Measurements from ENCODE around the gene GJD3. TPM values are rescaled to one million over a fixed set of nuclear protein-coding genes. Genes with fewer than 3 reads are reported as not detected.

The GJD3 gene
- total RNA-seq, 1 donor from 2014 or later, result 0.32 TPM

DNA sequence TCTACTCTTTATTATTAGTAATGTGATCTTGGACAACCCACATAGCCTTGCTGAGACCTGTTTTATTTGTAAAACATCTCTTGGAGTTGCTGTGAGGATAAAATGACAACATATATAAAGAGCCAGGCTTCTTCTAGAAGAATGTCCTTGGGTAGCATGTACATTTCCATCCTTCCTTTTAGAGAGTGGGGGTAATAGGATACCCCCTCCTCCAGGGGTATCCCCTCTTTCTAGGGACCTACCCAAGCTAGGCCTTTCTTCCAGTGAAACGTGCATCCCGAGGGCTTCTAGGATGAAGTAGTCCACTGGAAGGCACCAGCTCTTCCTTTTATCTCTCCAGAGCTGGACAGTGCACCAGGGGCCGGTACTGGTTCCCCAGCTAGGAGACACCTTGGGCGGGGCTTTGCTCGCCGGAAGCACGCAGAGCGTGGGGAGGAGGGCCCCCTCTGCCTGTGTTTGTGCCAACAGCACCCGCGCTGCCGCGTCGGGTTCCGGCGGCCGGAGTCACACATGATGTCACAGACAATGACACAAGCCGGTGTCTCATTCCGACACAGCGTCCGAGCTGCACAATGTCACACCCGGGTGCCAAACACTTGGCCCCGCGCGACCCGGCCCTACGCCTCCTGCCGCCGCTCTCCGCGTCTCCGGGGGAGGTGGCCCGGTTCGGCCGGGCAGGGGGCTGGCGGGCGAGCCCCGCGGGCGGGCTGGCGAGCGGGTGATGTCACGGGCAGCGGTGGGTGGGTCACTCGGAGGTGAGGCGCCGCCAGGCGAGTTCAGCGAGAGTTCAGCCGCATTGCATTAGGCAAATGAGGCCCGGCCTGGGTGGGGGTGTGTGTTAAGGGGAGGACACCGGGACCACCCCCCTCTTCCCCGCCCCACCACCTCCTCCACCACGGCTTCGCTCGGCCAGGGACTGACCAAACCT, 23.4 kb downstream of the GJD3 start:
- Mint-ChIP-seq H3K27ac (ENCODE audit: unreplicated experiment) (peak overlapping the region; percentile 94), H3K4me1 (ENCODE audit: low read depth) (peaks cover 56% of the 10 kb centered on the region), H3K27me3 (ENCODE audit: low read depth) (no peaks in the 10 kb centered on the region), H3K4me3 (ENCODE audit: unreplicated experiment) (peak overlapping the region; percentile 84), H3K36me3 (ENCODE audit: low read depth) (peaks cover 2% of the 10 kb centered on the region), H3K9me3 (ENCODE audit: low read depth) (no peaks in the 10 kb centered on the region)
- no peak for DNase-seq (ENCODE audit: low spot score)
- TF ChIP-seq CTCF (IDR thresholded peaks at IDR 0.05), result peak; percentile 51

- Mint-ChIP-seq H3K4me1 (ENCODE audit: low read depth) (peaks cover 53% of the 10 kb centered on the region), H3K27me3 (ENCODE audit: low read depth) (no peaks in the 10 kb centered on the region), H3K36me3 (ENCODE audit: low read depth) (peaks cover 2% of the 10 kb centered on the region), H3K4me3 (ENCODE audit: unreplicated experiment) (no peak overlapping the region), H3K27ac (ENCODE audit: unreplicated experiment) (no peak overlapping the region), H3K9me3 (ENCODE audit: low read depth) (no peaks in the 10 kb centered on the region)
- DNase-seq (ENCODE audit: low spot score), result no peak
- TF ChIP-seq CTCF (IDR thresholded peaks at IDR 0.05), result no peak
These were observed 24.2 kb downstream of the GJD3 start for GRCh38 chr17:40340327-40340726.

- H3K36me3 Mint-ChIP-seq (ENCODE audit: low read depth), result peaks cover 3% of the 10 kb centered on the region
- TF ChIP-seq CTCF (IDR thresholded peaks at IDR 0.05), result no peak
- no peaks in the 10 kb centered on the region for H3K27me3 Mint-ChIP-seq (ENCODE audit: low read depth)
- H3K9me3 Mint-ChIP-seq (ENCODE audit: low read depth), result no peaks in the 10 kb centered on the region
- no peak overlapping the region for H3K27ac Mint-ChIP-seq (ENCODE audit: unreplicated experiment)
- no peak overlapping the region for H3K4me3 Mint-ChIP-seq (ENCODE audit: unreplicated experiment)
- DNase-seq (ENCODE audit: low spot score), result no peak
- peaks cover 54% of the 10 kb centered on the region for H3K4me1 Mint-ChIP-seq (ENCODE audit: low read depth)
These were observed 25.4 kb downstream of the GJD3 start for GRCh38 chr17:40338941-40339649.

- no peak for TF ChIP-seq CTCF (IDR thresholded peaks at IDR 0.05)
- Mint-ChIP-seq H3K36me3 (ENCODE audit: low read depth) (peaks cover 3% of the 10 kb centered on the region), H3K9me3 (ENCODE audit: low read depth) (no peaks in the 10 kb centered on the region), H3K4me1 (ENCODE audit: low read depth) (peaks cover 48% of the 10 kb centered on the region), H3K27ac (ENCODE audit: unreplicated experiment) (no peak overlapping the region), H3K4me3 (ENCODE audit: unreplicated experiment) (no peak overlapping the region), H3K27me3 (ENCODE audit: low read depth) (no peaks in the 10 kb centered on the region)
- no peak for DNase-seq (ENCODE audit: low spot score)
These were observed 26.5 kb downstream of the GJD3 start for GRCh38 chr17:40338058-40338457.

DNA sequence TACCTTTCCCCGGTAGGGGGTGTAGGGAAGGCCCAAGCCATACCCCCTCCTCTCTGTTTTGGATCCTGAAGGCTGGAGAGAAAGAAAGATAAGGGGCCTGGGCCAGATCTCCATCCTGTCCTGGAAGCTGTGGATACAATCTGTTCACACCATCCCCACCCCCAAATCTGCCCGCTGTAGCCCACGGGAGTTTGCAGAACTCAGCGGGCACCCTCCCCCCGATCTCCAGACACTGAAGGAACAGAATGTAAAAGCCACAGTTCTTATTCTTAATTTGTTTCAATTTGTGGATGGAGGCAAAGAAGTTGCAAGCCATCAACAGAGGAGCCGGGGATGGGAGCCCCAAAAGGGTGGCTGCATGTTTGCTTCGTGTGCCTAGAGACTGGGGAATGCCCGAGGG, 27.2 kb downstream of the GJD3 start:
- Mint-ChIP-seq H3K27me3 (ENCODE audit: low read depth) (no peaks in the 10 kb centered on the region), H3K36me3 (ENCODE audit: low read depth) (peaks cover 3% of the 10 kb centered on the region), H3K27ac (ENCODE audit: unreplicated experiment) (no peak overlapping the region), H3K4me3 (ENCODE audit: unreplicated experiment) (no peak overlapping the region), H3K4me1 (ENCODE audit: low read depth) (peaks cover 50% of the 10 kb centered on the region), H3K9me3 (ENCODE audit: low read depth) (no peaks in the 10 kb centered on the region)
- DNase-seq (ENCODE audit: low spot score), result no peak
- no peak for TF ChIP-seq CTCF (IDR thresholded peaks at IDR 0.05)
